LNCAP (cell line): Measurements from ENCODE around the gene SLC46A2.

Experiments
- TF ChIP-seq, protein P1 (sequence below): fragments of 450-650 bp; IDR thresholded peaks from 2 replicates; pipeline ENCODE4 v1.5.1; 2017; ENCODE audit warnings: mild to moderate bottlenecking

Gene SLC46A2

DNA sequence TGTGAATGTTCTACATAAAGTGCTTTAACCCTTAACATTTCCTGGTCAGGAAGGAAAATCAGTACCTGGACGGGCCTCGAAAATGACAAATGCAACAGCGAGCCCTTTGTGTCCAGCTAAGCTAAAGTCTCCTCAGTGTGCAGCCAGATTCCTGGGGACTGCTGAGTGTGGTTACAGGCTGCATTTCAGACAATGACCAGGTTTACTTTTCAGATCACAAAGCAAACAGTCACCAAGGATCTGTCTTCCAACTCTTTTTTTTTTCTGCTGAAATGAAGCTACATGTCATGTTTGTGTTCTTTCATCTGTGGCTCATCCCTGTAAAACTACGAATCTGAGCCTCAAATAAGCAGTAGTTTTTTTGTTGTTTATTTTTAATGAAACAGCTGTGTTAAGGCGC lies 20.8 kb downstream of the SLC46A2 start:
- TF ChIP-seq, protein P1, sequence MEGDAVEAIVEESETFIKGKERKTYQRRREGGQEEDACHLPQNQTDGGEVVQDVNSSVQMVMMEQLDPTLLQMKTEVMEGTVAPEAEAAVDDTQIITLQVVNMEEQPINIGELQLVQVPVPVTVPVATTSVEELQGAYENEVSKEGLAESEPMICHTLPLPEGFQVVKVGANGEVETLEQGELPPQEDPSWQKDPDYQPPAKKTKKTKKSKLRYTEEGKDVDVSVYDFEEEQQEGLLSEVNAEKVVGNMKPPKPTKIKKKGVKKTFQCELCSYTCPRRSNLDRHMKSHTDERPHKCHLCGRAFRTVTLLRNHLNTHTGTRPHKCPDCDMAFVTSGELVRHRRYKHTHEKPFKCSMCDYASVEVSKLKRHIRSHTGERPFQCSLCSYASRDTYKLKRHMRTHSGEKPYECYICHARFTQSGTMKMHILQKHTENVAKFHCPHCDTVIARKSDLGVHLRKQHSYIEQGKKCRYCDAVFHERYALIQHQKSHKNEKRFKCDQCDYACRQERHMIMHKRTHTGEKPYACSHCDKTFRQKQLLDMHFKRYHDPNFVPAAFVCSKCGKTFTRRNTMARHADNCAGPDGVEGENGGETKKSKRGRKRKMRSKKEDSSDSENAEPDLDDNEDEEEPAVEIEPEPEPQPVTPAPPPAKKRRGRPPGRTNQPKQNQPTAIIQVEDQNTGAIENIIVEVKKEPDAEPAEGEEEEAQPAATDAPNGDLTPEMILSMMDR = no peak

DNA sequence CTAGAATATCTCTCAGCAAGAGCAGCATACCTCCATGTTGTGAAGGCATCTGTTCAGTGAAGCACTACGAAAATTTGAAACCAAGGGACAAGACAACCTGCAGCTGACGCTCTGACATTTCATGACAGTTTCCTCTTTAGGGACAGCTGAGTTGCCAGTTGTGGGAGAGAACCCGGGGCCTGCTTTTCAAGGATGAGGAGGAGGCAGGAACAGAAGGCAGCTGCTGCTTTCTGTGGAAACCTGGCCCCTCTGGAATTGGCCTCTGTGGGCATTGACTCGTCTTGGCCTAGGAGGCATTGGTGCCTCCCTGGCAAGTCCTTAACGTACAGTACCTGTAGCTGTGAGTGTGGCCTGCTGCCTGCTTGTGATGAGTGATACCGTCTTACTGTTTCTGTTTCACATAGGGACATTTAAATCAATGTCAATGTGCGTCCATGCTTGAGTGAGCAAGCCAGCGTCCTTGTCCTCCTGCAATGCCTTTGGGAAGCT lies 21.6 kb downstream of the SLC46A2 start:
- TF ChIP-seq, protein P1 = no peak

DNA sequence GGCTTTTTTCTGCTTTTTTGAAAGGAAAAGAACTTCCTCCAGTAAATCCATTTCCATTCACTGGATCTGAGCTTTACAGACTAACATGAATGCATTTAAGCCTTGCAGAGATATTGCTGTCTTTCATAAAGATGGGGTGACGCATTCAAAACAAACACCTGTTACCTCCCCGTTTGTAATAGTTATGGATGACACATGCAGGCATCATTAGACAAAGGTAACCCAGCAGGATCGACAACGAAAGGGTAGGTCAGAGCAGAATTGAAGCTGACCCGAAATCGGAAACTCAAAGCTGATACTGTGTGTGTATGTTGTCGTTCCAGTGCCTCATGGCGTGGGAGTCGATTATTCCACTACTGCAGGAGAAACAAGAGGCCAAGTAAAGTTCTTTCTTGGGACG lies 22.2 kb downstream of the SLC46A2 start:
- TF ChIP-seq, protein P1 = no peak

DNA sequence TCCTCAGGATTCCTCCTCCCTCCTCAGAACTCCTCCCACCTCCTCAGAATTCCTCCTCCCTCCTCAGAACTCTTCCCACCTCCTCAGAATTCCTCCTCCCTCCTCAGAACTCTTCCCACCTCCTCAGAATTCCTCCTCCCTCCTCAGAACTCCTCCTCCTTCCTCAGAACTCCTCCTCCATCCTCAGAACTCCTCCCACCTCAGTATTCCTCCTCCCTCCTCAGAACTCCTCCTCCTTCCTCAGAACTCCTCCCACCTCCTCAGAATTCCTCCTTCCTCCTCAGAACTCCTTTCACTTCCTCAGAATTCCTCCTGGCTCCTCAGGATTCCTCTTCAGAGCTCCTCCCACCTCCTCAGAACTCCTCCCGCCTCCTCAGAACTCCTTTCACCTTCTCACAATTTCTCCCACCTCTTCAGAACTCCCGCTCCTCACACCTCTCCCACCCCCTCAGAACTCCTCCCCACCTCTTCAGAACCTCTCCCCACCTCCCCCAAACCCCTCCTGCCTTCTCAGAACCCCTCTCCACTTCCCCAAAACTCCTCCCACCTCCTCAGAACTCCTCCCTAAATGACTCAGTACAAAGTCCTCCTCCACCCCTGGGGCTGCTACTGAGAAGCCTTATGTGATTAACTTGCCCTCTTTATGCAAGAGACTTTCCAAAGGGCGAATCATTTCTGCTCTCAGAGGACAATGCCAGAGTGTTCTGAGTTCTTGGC lies 23.2 kb downstream of the SLC46A2 start:
- TF ChIP-seq, protein P1 = no peak

DNA sequence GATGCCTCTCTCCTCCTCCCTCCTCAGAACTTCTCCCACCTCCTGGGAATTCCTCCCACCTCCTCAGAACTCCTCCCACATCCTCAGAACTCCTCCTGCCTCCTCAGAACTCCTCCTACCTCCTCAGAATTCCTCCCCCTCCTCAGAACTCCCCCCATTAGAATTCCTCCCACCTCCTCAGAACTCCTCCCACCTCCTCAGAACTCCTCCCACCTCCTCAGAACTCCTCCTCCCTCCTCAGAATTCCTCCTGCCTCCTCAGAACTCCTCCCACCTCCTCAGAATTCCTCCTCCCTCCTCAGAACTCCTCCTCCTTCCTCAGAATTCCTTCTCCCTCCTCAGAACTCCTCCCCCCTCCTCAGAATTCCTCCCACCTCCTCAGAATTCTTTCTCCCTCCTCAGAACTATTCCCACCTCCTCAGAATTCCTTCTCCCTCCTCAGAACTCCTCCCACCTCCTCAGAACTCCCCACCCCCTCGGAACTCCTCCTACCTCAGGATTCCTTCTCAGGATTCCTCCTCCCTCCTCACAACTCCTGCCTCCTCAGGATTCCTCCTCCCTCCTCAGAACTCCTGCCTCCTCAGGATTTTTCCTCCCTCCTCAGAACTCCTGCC lies 23.9 kb downstream of the SLC46A2 start:
- TF ChIP-seq, protein P1 = no peak

DNA sequence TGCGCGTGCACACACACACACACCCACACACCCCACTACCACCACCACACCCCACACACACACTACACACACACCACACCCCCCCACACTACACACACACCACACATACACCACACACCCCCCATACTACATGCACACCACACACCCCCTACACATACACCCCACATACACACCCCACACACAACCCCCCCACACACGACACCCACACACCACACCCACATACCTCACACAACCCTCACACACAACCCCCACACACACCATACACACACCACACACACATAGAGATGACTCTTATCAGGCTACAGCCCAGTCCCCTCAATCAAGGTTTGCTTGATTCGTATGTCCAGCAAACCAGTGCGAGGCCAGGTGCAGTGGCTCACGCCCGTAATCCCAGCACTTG lies 25.7 kb downstream of the SLC46A2 start:
- TF ChIP-seq, protein P1 = no peak

DNA sequence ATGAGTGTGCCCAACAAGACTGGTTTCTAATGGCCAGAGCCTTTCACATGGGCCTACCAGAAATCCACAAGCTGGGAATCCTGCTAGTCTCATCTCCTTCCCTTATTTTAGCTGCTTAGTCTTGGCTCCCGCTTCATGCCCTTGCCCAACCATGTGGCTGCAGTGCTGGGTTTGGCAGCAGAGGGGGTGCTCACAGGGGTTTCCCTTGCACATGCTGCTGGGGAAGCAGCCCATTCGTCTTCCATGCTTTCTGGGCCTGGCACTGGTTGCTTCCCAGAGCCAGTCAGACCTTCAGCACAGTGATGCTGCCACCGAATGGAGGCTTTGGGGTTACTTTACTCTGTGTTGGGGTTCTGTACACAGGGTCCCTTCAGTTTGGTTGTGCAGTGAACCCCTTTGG lies 26.3 kb downstream of the SLC46A2 start:
- TF ChIP-seq, protein P1 = no peak
